NCI-H226 (cell line): ENCODE measurements around the gene KIR2DL1.
A peak's percentile ranks its signal among the peaks of the same experiment; 100 is the strongest.
"Not testable (repeated sequence)": the region's sequence is repeated elsewhere in the genome, so short reads cannot be mapped to it uniquely, and the experiment has no call there.

Source experiments
- DNase-seq: peaks from one replicate; pipeline ENCODE4 v3.0.0-alpha.2; 2015

KIR2DL1 gene

DNA sequence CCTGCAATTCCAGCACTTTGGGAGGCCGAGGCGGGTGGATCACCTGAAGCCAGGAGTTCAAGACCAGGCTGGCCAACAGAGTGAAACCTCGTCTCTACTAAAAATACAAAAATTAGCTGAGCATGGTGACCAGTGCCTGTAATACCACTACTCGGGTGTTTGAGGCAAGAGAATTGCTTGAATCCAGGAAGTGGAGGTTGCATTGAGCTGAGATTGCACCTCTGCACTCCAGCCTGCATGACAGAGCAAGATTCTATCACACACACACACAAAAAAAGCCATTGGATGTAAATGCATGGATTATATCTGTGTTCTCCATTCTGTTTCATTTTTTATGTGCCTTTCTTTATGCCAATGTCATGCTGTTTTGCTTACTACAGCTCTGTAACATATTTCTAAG lies 54.8 kb downstream of the KIR2DL1 start:
- DNase-seq, result not testable (repeated sequence)

DNA sequence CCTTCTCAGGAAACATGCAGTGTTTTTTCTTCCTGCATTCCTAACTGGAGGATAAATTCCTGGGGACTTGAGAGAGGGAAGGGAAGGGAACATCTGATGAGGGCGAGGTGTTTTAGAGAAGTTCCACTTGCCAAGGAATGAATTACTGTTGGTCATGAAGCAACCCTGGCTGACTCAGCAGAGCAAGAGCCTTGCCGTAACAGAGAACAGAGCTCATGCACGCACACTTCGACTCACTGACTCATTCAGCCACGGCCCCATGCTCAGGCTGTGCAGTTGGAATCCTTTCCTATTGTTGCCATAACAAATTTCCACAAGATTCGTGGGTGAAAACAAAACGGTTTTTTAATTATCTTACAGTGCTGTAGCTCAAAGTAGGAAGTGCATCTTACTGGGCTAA lies 55.7 kb downstream of the KIR2DL1 start:
- peak; percentile 12 for DNase-seq

DNA sequence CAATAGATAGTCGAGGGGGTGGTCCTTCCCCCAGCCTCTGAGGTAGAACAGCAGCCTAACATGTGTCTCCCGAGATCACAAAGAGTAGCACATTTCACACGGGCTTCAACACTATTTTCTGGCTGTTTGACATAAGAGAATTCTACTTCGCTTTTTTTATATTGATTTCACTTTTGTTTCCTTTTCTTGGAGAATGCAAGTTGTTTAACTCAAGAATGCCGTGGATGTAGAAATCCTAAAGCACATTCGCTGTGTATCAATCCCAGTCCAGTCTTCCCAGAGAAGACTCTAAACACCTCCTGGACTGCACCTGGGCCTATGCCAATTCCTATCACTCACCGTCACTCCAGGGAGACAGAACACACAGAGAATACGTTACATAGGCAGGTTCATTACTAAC lies 58.5 kb downstream of the KIR2DL1 start:
- DNase-seq, result not testable (repeated sequence)

DNA sequence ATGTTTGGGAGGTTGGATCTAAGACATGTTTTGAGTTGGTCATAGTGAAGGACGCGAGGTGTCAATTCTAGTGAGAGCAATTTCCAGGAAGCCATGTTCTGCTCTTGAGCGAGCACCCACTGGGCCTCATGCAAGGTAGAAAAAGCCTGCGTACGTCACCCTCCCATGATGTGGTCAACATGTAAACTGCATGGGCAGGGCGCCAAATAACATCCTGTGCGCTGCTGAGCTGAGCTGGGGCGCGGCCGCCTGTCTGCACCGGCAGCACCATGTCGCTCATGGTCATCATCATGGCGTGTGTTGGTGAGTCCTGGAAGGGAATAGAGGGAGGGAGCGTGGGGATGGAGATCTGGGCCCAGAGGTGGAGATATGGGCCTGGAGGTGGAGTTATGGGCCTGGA lies 62.9 kb downstream of the KIR2DL1 start, which contains the start of gene KIR2DS4:
Gene KIR2DS4 (plus strand): TSS at position 181 of the 400 bp plus-strand sequence.
- DNase-seq, result not testable (repeated sequence)
